ENCODE measurements around the gene VWDE.

Gene VWDE

GRCh38 chr7:12337095-12337494 is 66.6 kb downstream of the VWDE start:
- FAIRE-seq (no peak), DNase-seq (ENCODE audit: insufficient read length, low spot score) (no peak)

DNA sequence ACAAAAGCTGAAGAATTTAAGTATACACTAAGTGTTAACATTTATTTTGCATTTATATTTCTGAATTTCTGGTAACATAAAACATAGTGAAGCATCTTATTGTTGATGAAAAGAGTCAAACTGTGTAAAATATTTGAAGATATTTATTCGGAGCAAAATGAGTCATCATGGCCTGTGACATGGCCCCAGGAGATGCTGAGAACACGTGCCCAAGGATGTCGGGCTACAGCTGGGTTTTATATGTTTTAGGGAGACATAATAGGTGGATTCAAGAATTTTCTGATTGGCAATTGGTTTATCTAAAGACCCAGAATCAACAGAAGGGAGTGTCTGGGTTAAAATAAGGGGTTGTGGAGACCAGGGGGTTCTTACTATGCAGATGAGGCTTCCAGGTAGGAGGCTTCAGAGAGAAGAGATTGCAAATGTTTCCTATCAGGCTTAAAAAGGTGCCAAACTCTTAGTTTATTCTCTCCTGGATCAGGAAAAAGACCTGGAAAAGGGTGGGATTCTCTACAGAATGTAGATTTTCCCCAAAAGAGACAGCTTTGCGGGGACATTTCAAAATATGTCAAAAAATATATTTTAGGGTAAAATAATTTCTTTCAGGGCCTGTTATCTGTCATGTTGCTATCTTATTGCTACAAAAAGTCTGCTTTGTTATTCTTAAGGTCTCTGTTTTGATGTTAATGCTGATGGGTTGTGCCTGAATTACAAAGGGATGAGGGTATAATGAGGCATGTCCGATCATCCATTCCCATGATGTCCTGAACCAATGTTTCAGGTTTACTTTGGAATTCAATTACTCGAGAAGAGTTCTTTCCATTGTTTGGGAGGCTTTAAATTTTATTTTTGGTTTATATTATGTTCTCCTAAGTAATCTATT is 74.5 kb downstream of the VWDE start:
- DNase-seq (ENCODE audit: insufficient read length, low spot score) (no peak), FAIRE-seq (no peak)

- DNase-seq (ENCODE audit: insufficient read length, low spot score) (no peak), FAIRE-seq (no peak)
Measured at GRCh38 chr7:12327922-12328321, 75.7 kb downstream of the VWDE start.

DNA sequence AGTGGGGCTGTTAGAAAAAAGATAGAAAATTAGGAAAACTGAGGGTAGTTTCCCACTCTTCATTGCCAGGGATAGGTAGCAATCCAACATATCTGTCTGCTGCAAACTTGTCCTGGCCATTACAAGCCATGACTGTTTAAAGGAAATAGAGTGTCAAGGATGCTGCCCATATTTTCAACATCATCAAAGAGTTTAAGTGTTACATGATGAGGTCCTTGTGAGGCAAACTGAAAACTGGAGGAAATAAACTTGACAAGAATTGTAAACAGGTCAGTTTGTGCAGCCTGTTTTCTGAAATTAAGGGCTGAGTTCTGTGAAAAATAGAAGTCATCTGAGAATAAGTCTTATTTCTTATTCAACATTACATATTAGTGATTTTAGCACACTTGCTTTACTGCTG is 78.0 kb downstream of the VWDE start:
- FAIRE-seq = no peak

DNA sequence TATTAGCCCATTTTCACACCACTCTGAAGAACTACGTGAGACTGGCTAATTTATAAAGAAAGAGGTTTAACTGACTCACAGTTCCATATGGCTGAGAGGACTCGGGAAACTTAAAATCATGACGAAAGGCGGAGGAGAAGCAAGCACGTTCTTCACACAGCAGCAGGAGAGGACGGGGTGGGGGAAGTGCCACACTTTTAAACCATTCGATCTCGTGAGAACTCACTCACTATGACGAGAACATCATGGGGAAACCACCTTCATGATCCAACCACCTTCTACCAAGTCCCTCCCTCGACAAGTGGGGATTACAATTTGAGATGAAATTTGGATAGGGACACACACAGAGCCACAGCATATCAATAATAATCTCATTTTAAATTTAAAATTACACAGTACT is 80.2 kb downstream of the VWDE start:
- no peak for FAIRE-seq
- DNase-seq (ENCODE audit: insufficient read length, low spot score) = no peak

More for the DNA sequence above, 78.0 kb downstream of the VWDE start:
- no peak for DNase-seq (ENCODE audit: insufficient read length, low spot score)

DNA sequence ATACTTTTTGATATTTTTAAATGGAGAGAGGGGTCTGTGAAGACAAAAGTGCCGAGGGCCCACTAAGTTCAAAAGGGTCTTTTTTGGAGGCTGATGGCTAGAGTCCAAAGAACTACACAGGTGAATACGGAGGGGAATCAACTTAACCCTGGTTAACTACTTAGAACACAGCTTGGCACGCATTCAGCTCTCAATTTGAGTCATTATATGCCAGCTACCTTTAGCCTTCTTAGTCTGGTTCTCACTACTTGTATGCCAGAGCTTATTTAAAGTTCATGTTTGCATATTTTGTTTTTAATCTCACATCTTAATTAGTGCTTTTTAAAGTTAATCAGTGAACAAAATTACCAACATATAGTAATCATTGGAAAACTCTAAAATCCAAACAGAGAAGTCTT is 80.8 kb downstream of the VWDE start:
- FAIRE-seq = no peak
- no peak for DNase-seq (ENCODE audit: insufficient read length, low spot score)

DNA sequence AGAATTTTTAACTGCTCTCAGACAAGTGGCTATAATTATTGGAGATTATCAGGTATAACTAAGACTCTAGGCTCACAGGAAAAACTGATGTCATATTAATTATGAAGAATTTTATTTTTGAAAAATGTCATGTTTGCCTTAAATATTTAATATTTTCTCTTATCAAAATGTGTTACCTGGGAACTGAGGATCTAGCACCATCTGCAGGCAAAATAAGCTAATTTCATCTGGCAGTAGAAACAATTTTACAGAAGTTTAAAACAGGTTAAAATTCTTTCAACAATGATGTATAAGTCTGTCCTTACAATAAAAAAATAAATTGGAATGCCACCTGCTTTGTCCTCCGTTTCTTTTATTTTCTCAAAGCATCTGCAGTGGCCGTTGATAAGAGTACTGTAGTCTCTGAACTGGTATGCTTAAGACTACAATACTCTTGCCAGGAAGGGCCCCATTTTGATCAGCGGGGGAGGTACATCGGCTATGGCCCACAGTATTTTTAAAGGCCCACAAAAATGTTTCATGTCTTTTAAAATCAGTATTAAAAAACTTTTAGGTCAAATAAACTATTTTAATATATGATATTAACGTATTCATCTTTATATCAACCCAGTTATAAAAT is 81.3 kb downstream of the VWDE start:
- FAIRE-seq (no peak), DNase-seq (ENCODE audit: insufficient read length, low spot score) (no peak)

GRCh38 chr7:12320987-12321647 is 82.5 kb downstream of the VWDE start:
- FAIRE-seq (no peak), DNase-seq (ENCODE audit: insufficient read length, low spot score) (no peak)

DNA sequence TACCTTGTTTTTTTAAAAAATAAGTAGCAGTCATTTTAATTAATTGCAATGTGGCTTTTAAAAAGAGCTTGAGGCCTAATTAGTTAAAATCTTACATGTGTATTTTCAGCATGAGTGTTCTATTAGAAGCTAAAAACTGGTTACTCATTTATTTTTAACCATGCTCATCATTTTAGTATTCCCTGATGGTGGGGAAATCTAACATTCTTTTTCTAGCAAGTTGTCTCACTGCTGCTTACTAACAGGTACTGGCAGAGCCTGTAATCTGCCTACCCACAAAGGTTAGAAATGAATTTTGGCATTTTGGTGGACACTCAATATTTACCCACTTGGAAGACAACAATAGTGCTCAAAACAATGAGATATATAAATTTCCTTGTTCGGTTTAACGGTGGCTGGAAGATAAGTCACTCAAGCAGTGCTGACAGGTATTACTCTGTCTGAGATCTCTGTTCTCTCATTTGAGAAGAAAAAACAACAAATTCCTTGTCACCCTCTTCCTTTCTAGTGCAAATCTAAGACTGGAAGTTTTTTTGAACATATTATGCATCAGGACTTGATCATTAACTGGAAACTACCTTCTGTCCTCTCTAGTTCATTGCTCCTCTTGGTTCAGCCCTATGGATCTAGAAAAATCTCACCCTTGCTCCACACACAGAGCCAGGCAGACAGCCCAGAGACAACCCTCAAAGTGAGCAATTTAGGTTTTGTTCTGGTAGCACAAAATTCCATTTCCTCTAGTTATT is 83.3 kb downstream of the VWDE start:
- DNase-seq (ENCODE audit: insufficient read length, low spot score) (no peak), FAIRE-seq (no peak)

GRCh38 chr7:12317675-12318074 is 86.0 kb downstream of the VWDE start:
- no peak for DNase-seq (ENCODE audit: insufficient read length, low spot score)
- FAIRE-seq = no peak

DNA sequence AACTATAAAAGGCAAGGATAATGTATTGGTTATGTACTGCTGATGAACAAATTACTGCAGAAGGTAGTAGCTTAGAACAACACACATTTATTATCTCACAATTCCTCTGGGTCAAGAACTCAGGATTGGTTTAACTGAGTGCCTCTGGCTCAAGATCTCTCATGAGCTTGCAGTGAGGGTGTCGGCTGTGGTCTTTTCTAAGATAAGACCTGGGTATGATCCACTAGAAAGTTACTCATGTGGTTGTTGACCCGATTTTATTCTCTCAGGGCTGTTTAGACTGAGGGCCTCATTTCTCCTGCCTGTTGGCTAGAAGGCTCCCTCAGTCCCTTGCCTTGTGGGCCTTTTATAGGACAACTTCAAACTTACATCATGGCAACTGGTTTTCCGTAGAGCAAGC is 86.7 kb downstream of the VWDE start:
- FAIRE-seq (no peak), DNase-seq (ENCODE audit: insufficient read length, low spot score) (no peak)

- FAIRE-seq (no peak), DNase-seq (ENCODE audit: insufficient read length, low spot score) (no peak)
Measured at GRCh38 chr7:12315049-12315448, 88.6 kb downstream of the VWDE start.

DNA sequence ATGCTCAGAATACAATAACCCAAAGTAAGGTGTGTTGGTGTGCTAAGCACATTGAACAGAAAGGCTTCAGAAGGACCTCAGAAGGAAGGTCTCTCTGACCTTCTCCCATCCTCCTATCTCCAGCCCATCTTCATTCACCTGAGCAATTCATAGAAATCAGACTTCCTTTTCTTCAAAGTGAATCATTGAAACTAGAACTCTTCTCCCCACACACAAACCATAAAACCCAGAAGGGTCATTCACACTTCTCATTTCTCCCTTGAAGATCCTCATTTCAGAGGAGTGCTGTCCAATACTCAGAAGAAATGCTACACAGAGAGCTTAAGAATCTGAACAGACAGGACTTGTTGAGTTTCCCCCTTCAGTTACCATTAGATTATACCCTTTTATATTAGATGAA is 89.5 kb downstream of the VWDE start:
- FAIRE-seq (no peak), DNase-seq (ENCODE audit: insufficient read length, low spot score) (no peak)

GRCh38 chr7:12305502-12305901 is 98.2 kb downstream of the VWDE start:
- DNase-seq (ENCODE audit: insufficient read length, low spot score) = no peak

GRCh38 chr7:12303495-12303894 is 100.2 kb downstream of the VWDE start:
- peak; percentile 4 for FAIRE-seq
- DNase-seq (ENCODE audit: insufficient read length, low spot score) = no peak

More at GRCh38 chr7:12305502-12305901, 98.2 kb downstream of the VWDE start:
- FAIRE-seq = no peak

GRCh38 chr7:12303062-12303461 is 100.6 kb downstream of the VWDE start:
- no peak for DNase-seq (ENCODE audit: insufficient read length, low spot score)
- no peak for FAIRE-seq

DNA sequence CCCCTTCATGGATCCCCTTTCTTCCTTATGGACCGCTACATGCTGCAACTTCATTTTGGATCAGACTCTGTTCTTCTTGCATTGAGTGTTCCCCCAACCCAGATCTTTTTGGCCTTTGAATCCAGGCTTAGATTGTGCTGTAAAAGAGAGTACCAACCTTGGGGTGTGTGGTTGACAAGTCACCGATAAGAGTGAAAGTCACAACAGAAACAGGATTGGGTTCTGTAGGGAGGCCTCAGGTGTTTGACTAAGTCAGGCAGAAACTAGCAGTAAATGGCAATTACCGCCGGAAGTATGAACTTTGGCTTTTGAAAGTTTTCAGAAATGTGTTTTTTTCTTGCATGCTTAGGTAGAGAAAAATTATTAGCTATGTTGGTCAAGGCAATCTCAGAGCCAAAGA is 103.2 kb downstream of the VWDE start:
- DNase-seq (ENCODE audit: insufficient read length, low spot score) (no peak), FAIRE-seq (no peak)

DNA sequence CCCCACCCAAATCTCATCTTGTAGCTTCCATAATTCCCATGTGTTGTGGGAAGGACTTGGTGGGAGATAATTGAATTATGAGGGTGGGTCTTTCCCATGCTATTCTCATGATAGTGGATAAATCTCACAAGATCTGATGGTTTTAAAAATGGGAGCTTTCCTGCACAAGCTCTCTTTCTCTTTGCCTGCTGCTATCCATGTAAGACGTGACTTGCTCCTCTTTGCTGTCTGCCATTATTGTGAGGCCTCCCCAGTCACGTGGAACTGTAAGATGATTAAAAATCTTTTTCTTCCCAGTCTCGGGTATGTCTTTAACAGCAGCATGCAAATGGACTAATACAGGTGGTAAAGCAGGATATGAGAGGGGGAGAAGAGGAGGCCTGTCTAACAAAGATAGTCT is 104.3 kb downstream of the VWDE start:
- FAIRE-seq = no peak

DNA sequence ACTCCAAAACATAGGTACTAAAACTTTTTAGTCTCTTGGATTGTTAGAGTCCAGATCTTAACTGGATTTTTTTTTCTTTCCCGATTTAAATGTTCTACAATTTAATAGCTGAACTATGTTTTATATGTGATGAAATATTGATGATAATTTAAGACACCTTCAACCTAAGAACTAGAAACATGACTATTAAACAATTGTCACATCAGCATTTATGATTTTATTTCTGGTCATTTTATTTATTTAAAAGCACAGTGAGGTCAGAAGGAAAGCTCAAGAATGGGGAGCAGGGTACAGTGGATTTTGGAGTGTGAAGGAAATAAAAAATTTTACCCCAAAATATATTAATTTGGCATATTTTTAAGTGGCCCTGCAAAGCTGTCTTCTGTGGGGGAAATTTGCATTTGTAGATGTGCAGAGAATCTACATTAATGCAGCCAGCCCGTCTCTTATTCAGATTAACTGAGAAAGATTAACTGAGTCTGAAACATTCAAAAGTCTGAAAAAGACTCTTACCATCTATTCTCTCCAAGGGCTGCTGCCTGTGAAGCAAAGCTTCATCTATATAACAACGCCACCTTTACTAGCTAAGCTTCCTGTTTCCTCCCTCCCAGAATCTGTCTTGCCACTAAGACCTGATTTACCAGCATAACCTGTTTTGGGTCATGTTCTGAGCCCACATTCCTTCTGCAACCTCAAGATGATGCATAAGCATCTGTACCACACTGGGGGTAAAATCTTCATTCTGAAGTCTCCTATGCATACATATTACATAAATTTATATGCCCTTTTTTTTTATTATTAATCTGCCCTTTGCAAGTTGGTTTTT is 106.2 kb downstream of the VWDE start:
- DNase-seq (ENCODE audit: insufficient read length, low spot score) (no peak), FAIRE-seq (no peak)

More for the DNA sequence above, 104.3 kb downstream of the VWDE start:
- DNase-seq (ENCODE audit: insufficient read length, low spot score) = no peak

- no peak for DNase-seq (ENCODE audit: insufficient read length, low spot score)
- FAIRE-seq = no peak
Measured at GRCh38 chr7:12296051-12296570, 107.6 kb downstream of the VWDE start.
